H9 (cell line): ENCODE results near the gene DCUN1D5. TPM values are rescaled to one million over a fixed set of nuclear protein-coding genes. Genes with fewer than 3 reads are reported as not detected.

Experiments
- DNase-seq: peaks from one replicate; pipeline ENCODE4 v3.0.0-alpha.2; 2017
- H2AFZ ChIP-seq: one replicate; pipeline ENCODE4 v1.6.1; 2013; ENCODE audit warnings: mild to moderate bottlenecking, low read length, control low read depth, moderate library complexity
- H2AK5ac ChIP-seq: 2 replicates; pipeline ENCODE4 v1.6.1; 2013; ENCODE audit warnings: low read length, control low read depth, mixed read lengths; ENCODE audit not compliant: insufficient read length
- H2BK120ac ChIP-seq: one replicate; pipeline ENCODE4 v1.6.1; 2013; ENCODE audit warnings: low read depth, mild to moderate bottlenecking, low read length, control low read depth, inconsistent platforms; ENCODE audit not compliant: poor library complexity, severe bottlenecking
- H2BK12ac ChIP-seq: 2 replicates; pipeline ENCODE4 v1.6.1; 2013; ENCODE audit warnings: low read length, control low read depth, mixed read lengths, low read depth; ENCODE audit not compliant: insufficient read length
- H2BK15ac ChIP-seq: 2 replicates; pipeline ENCODE4 v1.6.1; 2013; ENCODE audit warnings: low read depth, low read length, control low read depth
- H2BK20ac ChIP-seq: one replicate; pipeline ENCODE4 v1.6.1; 2013; ENCODE audit warnings: low read depth, mild to moderate bottlenecking, low read length, control low read depth, inconsistent platforms; ENCODE audit not compliant: poor library complexity, severe bottlenecking
- H2BK5ac ChIP-seq: 2 replicates; pipeline ENCODE4 v1.6.1; 2013; ENCODE audit warnings: low read length, control low read depth, mixed read lengths; ENCODE audit not compliant: insufficient read length
- H3K14ac ChIP-seq: 2 replicates; pipeline ENCODE4 v1.6.1; 2013; ENCODE audit warnings: low read length, control low read depth; ENCODE audit not compliant: insufficient read depth
- H3K18ac ChIP-seq: 2 replicates; pipeline ENCODE4 v1.6.1; 2013; ENCODE audit warnings: low read depth, mild to moderate bottlenecking, mixed read lengths, low read length, control low read depth; ENCODE audit not compliant: insufficient read length
- H3K23ac ChIP-seq: 2 replicates; pipeline ENCODE4 v1.6.1; 2013; ENCODE audit warnings: low read length, control low read depth, mixed read lengths, low read depth; ENCODE audit not compliant: insufficient read length
- H3K23me2 ChIP-seq: 2 replicates; pipeline ENCODE4 v1.6.1; 2013; ENCODE audit warnings: low read depth, mild to moderate bottlenecking, mixed read lengths, low read length, control low read depth; ENCODE audit not compliant: insufficient read length, poor library complexity, severe bottlenecking
- H3K27ac ChIP-seq: 2 replicates; pipeline ENCODE4 v1.5.1; 2013; ENCODE audit warnings: low read length, control low read depth, mixed read lengths, low read depth; ENCODE audit not compliant: insufficient read length
- H3K27me3 ChIP-seq: 2 replicates; pipeline ENCODE4 v1.6.1; 2013; ENCODE audit warnings: low read length, control low read depth, inconsistent platforms; ENCODE audit not compliant: insufficient read depth
- H3K4ac ChIP-seq: 2 replicates; pipeline ENCODE4 v1.6.1; 2013; ENCODE audit warnings: low read depth, mild to moderate bottlenecking, control low read depth, inconsistent platforms, low read length, moderate library complexity
- H3K4me1 ChIP-seq: 2 replicates; pipeline ENCODE4 v1.6.1; 2013; ENCODE audit warnings: low read length, control low read depth, inconsistent platforms; ENCODE audit not compliant: insufficient read depth
- H3K4me2 ChIP-seq: 2 replicates; pipeline ENCODE4 v1.6.1; 2013; ENCODE audit warnings: low read length, control low read depth, mixed read lengths; ENCODE audit not compliant: insufficient read length, insufficient read depth
- H3K56ac ChIP-seq: 2 replicates; pipeline ENCODE4 v1.6.1; 2013; ENCODE audit warnings: low read depth, mild to moderate bottlenecking, mixed read lengths, low read length, control low read depth; ENCODE audit not compliant: insufficient read length
- H3K79me1 ChIP-seq: 2 replicates; pipeline ENCODE4 v1.6.1; 2013; ENCODE audit warnings: low read depth, mild to moderate bottlenecking, moderate library complexity, low read length, control low read depth, inconsistent platforms; ENCODE audit not compliant: insufficient read depth, poor library complexity, severe bottlenecking
- H3K79me2 ChIP-seq: 2 replicates; pipeline ENCODE4 v1.6.1; 2013; ENCODE audit warnings: low read length, control low read depth, inconsistent platforms; ENCODE audit not compliant: insufficient read depth
- H3K9ac ChIP-seq: 2 replicates; pipeline ENCODE4 v1.6.1; 2013; ENCODE audit warnings: low read length, control low read depth, mixed read lengths; ENCODE audit not compliant: insufficient read length; ENCODE audit errors: extremely low read depth
- H3K9me3 ChIP-seq: one replicate; pipeline ENCODE4 v1.6.1; 2013; ENCODE audit warnings: low read depth, low read length, inconsistent platforms; ENCODE audit not compliant: control insufficient read depth
- H3T11ph ChIP-seq: one replicate; pipeline ENCODE4 v1.6.1; 2013; ENCODE audit warnings: mild to moderate bottlenecking, low read length, control low read depth, inconsistent platforms
- H4K20me1 ChIP-seq: one replicate; pipeline ENCODE4 v1.6.1; 2013; ENCODE audit not compliant: control insufficient read depth, insufficient read length, insufficient read depth
- H4K5ac ChIP-seq: 2 replicates; pipeline ENCODE4 v1.6.1; 2013; ENCODE audit warnings: low read depth, mild to moderate bottlenecking, mixed read lengths, low read length, control low read depth; ENCODE audit not compliant: insufficient read length
- H4K8ac ChIP-seq: replicated peaks from 2 replicates; pipeline ENCODE4 v1.6.1; 2013; ENCODE audit warnings: low read length, control low read depth, mixed read lengths, low read depth; ENCODE audit not compliant: insufficient read length
- H4K91ac ChIP-seq: 2 replicates; pipeline ENCODE4 v1.6.1; 2013; ENCODE audit warnings: low read depth, mild to moderate bottlenecking, moderate library complexity, mixed read lengths, low read length, control low read depth; ENCODE audit not compliant: insufficient read length
- H3K27ac Mint-ChIP-seq, 3 experiments: 2 replicates in 2 of 3; 3 replicates in 1 of 3; pipeline ENCODE4 v1.8.0; 2020 to 2021; ENCODE audit warnings: mixed read lengths in 3 of 3, mild to moderate bottlenecking in 1 of 3, moderate library complexity in 1 of 3
- H3K27me3 Mint-ChIP-seq: 2 replicates; pipeline ENCODE4 v1.8.0; 2021; ENCODE audit warnings: low read depth, mild to moderate bottlenecking, moderate library complexity, mixed read lengths
- H3K36me3 Mint-ChIP-seq, 3 experiments: 2 replicates in 2 of 3; 3 replicates in 1 of 3; pipeline ENCODE4 v1.8.0; 2020 to 2021; ENCODE audit warnings: low read depth in 3 of 3, mixed read lengths in 3 of 3; ENCODE audit not compliant: insufficient read depth in 1 of 3
- H3K4me1 Mint-ChIP-seq, 2 experiments: 2 replicates each; pipeline ENCODE4 v1.8.0; 2020; ENCODE audit warnings: mixed read lengths in 2 of 2
- H3K4me3 Mint-ChIP-seq, 2 experiments: 2 replicates in 1 of 2; 3 replicates in 1 of 2; pipeline ENCODE4 v1.8.0; 2020 to 2021; ENCODE audit warnings: mild to moderate bottlenecking in 2 of 2, mixed read lengths in 2 of 2, moderate library complexity in 1 of 2
- H3K9me3 Mint-ChIP-seq, 2 experiments: 2 replicates in 1 of 2; 3 replicates in 1 of 2; pipeline ENCODE4 v1.8.0; 2020; ENCODE audit warnings: mild to moderate bottlenecking in 2 of 2, mixed read lengths in 2 of 2, moderate library complexity in 1 of 2
- WGBS: extraction: QIAGEN DNeasy Blood & Tissue Kit; methylation state at CpG from one replicate; pipeline ENCODE4 v1.1.7; 2013; ENCODE audit warnings: missing lambda C conversion rate, low lambda C conversion rate, mixed read lengths; ENCODE audit not compliant: insufficient read length; ENCODE audit errors: extremely low coverage; 5-methylcytosine and 5-hydroxymethylcytosine counted together
- total RNA-seq: library from RNA; stranded (reverse); gene quantifications from 2 replicates; pipeline ENCODE4 v1.2.1, GENCODE V29; 2021
- TF ChIP-seq, protein P1 (sequence below): fragments of 200-600 bp; sonication (generic); conservative IDR thresholded peaks from 3 replicates; pipeline ENCODE4 v1.8.0; 2021; ENCODE audit warnings: antibody characterized with exemption, mild to moderate bottlenecking

Gene DCUN1D5
- total RNA-seq, 1 experiment from 2014 or later, result 86.7 TPM

DNA sequence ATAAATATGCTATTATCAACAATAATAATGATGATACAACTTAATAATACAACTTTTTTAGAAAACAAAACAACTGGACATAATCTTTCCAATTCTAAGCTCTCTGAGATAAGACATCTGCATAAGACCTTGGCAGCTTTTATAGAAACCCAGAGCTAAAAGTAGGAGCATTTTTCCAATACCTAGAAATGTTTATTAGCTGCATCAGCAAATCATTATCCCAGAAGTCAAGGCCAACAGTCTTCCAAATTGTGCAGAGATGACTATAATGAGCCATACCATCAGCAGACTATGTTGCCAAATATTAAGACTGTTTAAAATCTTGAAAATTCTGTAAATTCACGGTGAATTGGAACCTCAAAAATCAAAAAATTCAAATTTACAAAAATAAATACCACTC lies 30.3 kb downstream of the DCUN1D5 start:
- H3T11ph ChIP-seq, result no peak overlapping the region
- no peak overlapping the region for H4K8ac ChIP-seq
- no peaks in the 10 kb centered on the region for H3K23me2 ChIP-seq
- DNase-seq, result no peak
- no peak overlapping the region for H3K14ac ChIP-seq
- no peak overlapping the region for H3K18ac ChIP-seq
- no peaks in the 10 kb centered on the region for H3K4me1 ChIP-seq
- no peaks in the 10 kb centered on the region for H3K4me1 Mint-ChIP-seq
- no peaks in the 10 kb centered on the region for H3K27me3 Mint-ChIP-seq
- H2BK5ac ChIP-seq, result no peak overlapping the region
- no peaks in the 10 kb centered on the region for H3K79me2 ChIP-seq
- no peaks in the 10 kb centered on the region for H3K9me3 ChIP-seq
- H3K4ac ChIP-seq, result no peak overlapping the region
- no peaks in the 10 kb centered on the region for H3K27me3 ChIP-seq
- H4K5ac ChIP-seq, result no peak overlapping the region
- H2BK12ac ChIP-seq, result no peak overlapping the region
- no peak overlapping the region for H3K27ac Mint-ChIP-seq
- H2AK5ac ChIP-seq, result no peak overlapping the region
- no peak overlapping the region for H3K56ac ChIP-seq
- TF ChIP-seq, protein P1, sequence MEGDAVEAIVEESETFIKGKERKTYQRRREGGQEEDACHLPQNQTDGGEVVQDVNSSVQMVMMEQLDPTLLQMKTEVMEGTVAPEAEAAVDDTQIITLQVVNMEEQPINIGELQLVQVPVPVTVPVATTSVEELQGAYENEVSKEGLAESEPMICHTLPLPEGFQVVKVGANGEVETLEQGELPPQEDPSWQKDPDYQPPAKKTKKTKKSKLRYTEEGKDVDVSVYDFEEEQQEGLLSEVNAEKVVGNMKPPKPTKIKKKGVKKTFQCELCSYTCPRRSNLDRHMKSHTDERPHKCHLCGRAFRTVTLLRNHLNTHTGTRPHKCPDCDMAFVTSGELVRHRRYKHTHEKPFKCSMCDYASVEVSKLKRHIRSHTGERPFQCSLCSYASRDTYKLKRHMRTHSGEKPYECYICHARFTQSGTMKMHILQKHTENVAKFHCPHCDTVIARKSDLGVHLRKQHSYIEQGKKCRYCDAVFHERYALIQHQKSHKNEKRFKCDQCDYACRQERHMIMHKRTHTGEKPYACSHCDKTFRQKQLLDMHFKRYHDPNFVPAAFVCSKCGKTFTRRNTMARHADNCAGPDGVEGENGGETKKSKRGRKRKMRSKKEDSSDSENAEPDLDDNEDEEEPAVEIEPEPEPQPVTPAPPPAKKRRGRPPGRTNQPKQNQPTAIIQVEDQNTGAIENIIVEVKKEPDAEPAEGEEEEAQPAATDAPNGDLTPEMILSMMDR, result no peak
- no peak overlapping the region for H2BK15ac ChIP-seq
- no peak overlapping the region for H3K27ac ChIP-seq
- no peak overlapping the region for H3K23ac ChIP-seq
- H3K79me1 ChIP-seq, result no peaks in the 10 kb centered on the region
- H4K20me1 ChIP-seq, result no peaks in the 10 kb centered on the region
- H3K9me3 Mint-ChIP-seq, result no peaks in the 10 kb centered on the region
- no peak overlapping the region for H3K9ac ChIP-seq
- no peak overlapping the region for H2AFZ ChIP-seq
- no peak overlapping the region for H3K4me3 Mint-ChIP-seq
- no peak overlapping the region for H2BK120ac ChIP-seq
- no peak overlapping the region for H2BK20ac ChIP-seq
- no CpG with 5 or more reads among the region's 1 CpG for WGBS
- H3K4me2 ChIP-seq, result no peak overlapping the region
- peaks cover 20 to 52% (median 38%) of the 10 kb centered on the region in 3 experiments; a peak in 6 of 7 replicates for H3K36me3 Mint-ChIP-seq
- no peak overlapping the region for H4K91ac ChIP-seq
